Nasal cavity respiratory epithelium epithelial cell of viscerocranial mucosa (primary cell): Measurements from ENCODE around the gene FLYWCH1. TPM values are rescaled to one million over a fixed set of nuclear protein-coding genes. Genes with fewer than 3 reads are reported as not detected.

Experiments
- total RNA-seq: library from RNA; depleted of rRNA; stranded (reverse); fragments of >200 nt; gene quantifications from 2 replicates; pipeline ENCODE4 v1.2.3, GENCODE V29; 2014

Gene FLYWCH1
- 84.4 and 111 TPM in 2 replicates for total RNA-seq

GRCh38 chr16:2911638-2912329 is at the start of gene FLYWCH1:
FLYWCH1 (plus strand) TSS chr16:2911931; CDS start chr16:2929686, 17,755 bp downstream.

GRCh38 chr16:2882650-2883457 is 28.9 kb upstream of the FLYWCH1 start, which contains the start of gene FLYWCH2:
FLYWCH2 (plus strand) TSS chr16:2883215; CDS start chr16:2896450, 13,235 bp downstream.

GRCh38 chr16:2963723-2964474 is 52.2 kb downstream of the FLYWCH1 start, which contains the start of gene KREMEN2:
KREMEN2 (plus strand) TSS chr16:2964275; CDS start chr16:2964521, 246 bp downstream.

GRCh38 chr16:2968738-2969544 is 57.2 kb downstream of the FLYWCH1 start, which contains the start of gene PAQR4:
PAQR4 (plus strand) TSS chr16:2969348; CDS start chr16:2969675, 327 bp downstream.

GRCh38 chr16:2980227-2981176 is 68.8 kb downstream of the FLYWCH1 start, which contains the start of gene PKMYT1:
PKMYT1 (minus strand) TSS chr16:2980446; CDS start chr16:2979657, 789 bp downstream.

Other genes with a start within 250 kb of the FLYWCH1 start
- gene KCTD5, start 229.4 kb upstream of the FLYWCH1 start, total RNA-seq, result 37.3 and 37.5 TPM in 2 replicates
- 1.0 and 1.9 TPM in 2 replicates for gene PRSS27, start 191.7 kb upstream of the FLYWCH1 start, total RNA-seq
- 39.0 and 118 TPM in 2 replicates for gene SRRM2, start 159.3 kb upstream of the FLYWCH1 start, total RNA-seq
- 180 and 232 TPM in 2 replicates for gene ELOB, start 134.7 kb upstream of the FLYWCH1 start, total RNA-seq
- gene PRSS33, start 124.4 kb upstream of the FLYWCH1 start, total RNA-seq, result not detected in 2 replicates
- gene PRSS41, start 113.5 kb upstream of the FLYWCH1 start, total RNA-seq, result not detected in 2 replicates
- gene PRSS21, start 94.7 kb upstream of the FLYWCH1 start, total RNA-seq, result 3.8 and 4.6 TPM in 2 replicates
- 0.68 and 4.1 TPM in 2 replicates for gene ZG16B, start 81.6 kb upstream of the FLYWCH1 start, total RNA-seq
- gene PRSS22, start 53.8 kb upstream of the FLYWCH1 start, total RNA-seq, result 7.5 and 54.4 TPM in 2 replicates
- 52.8 and 69.7 TPM in 2 replicates for gene FLYWCH2, start 28.7 kb upstream of the FLYWCH1 start, total RNA-seq
- 3.8 and 10.2 TPM in 2 replicates for gene KREMEN2, start 52.3 kb downstream of the FLYWCH1 start, total RNA-seq
- gene PAQR4, start 57.4 kb downstream of the FLYWCH1 start, total RNA-seq, result 6.5 and 8.8 TPM in 2 replicates
- gene PKMYT1, start 68.5 kb downstream of the FLYWCH1 start, total RNA-seq, result 0.34 and 0.50 TPM in 2 replicates
- gene CLDN9, start 101.0 kb downstream of the FLYWCH1 start, total RNA-seq, result under 0.01 and 0.14 TPM in 2 replicates
- gene CLDN6, start 106.3 kb downstream of the FLYWCH1 start, total RNA-seq, result under 0.01 and 0.14 TPM in 2 replicates
- gene TNFRSF12A, start 108.4 kb downstream of the FLYWCH1 start, total RNA-seq, result 279 and 421 TPM in 2 replicates
- 2.4 and 9.4 TPM in 2 replicates for gene HCFC1R1, start 112.0 kb downstream of the FLYWCH1 start, total RNA-seq
- gene THOC6, start 112.1 kb downstream of the FLYWCH1 start, total RNA-seq, result 14.4 and 23.2 TPM in 2 replicates
- 23.3 and 27.3 TPM in 2 replicates for gene BICDL2, start 125.0 kb downstream of the FLYWCH1 start, total RNA-seq
- 0.21 and 0.34 TPM in 2 replicates for gene MMP25, start 134.6 kb downstream of the FLYWCH1 start, total RNA-seq
- 1.7 and 32.1 TPM in 2 replicates for gene IL32, start 153.7 kb downstream of the FLYWCH1 start, total RNA-seq
- not detected in 2 replicates for gene ZSCAN10, start 187.4 kb downstream of the FLYWCH1 start, total RNA-seq
- gene ZNF205, start 200.7 kb downstream of the FLYWCH1 start, total RNA-seq, result 17.4 and 17.8 TPM in 2 replicates
- 13.7 and 22.8 TPM in 2 replicates for gene ZNF213, start 223.1 kb downstream of the FLYWCH1 start, total RNA-seq